ENCODE data around the gene TJP3. TPM values are rescaled to one million over a fixed set of nuclear protein-coding genes. Genes with fewer than 3 reads are reported as not detected.

The TJP3 gene
- total RNA-seq, 2 donors from 2014 or later, result 268 to 296 TPM

DNA sequence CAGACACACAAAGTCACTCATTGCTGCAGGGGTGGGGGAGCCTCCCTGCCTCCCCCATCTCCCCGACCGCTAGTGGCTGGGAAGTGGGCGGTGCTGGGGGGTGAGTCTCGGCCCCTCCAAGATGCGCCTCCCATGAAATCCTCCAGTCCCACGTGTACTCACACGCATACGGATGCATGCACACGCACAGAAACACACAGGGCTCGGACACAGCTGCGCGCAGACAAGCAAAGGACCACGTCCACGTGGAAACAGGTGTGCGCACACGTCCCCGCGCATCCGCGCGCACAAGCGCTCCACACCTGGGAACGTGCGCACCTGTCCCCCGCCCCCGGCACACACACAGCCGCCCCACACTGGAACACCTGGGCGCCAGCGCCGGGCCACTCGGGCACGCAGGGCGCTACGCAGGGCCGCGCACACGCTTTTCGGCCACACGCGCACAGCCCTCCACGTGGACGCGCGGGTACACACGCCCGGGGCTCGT, 77.3 kb downstream of the TJP3 start:
- TF ChIP-seq, protein P1, sequence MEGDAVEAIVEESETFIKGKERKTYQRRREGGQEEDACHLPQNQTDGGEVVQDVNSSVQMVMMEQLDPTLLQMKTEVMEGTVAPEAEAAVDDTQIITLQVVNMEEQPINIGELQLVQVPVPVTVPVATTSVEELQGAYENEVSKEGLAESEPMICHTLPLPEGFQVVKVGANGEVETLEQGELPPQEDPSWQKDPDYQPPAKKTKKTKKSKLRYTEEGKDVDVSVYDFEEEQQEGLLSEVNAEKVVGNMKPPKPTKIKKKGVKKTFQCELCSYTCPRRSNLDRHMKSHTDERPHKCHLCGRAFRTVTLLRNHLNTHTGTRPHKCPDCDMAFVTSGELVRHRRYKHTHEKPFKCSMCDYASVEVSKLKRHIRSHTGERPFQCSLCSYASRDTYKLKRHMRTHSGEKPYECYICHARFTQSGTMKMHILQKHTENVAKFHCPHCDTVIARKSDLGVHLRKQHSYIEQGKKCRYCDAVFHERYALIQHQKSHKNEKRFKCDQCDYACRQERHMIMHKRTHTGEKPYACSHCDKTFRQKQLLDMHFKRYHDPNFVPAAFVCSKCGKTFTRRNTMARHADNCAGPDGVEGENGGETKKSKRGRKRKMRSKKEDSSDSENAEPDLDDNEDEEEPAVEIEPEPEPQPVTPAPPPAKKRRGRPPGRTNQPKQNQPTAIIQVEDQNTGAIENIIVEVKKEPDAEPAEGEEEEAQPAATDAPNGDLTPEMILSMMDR (IDR thresholded peaks at IDR 0.05), result no peak
- Histone ChIP-seq H3K9ac (ENCODE audit: low read depth in 2 of 2, low read length in 2 of 2) (no peak overlapping the region), H3K36me3 (no peaks in the 10 kb centered on the region), H3K4me3 (peak overlapping the region; percentile 20), H3K27ac (no peak overlapping the region), H3K4me1 (no peaks in the 10 kb centered on the region), H3K9me3 (no peaks in the 10 kb centered on the region), H3K27me3 (peaks cover 7% of the 10 kb centered on the region)
- DNase-seq, result no peak
- intact Hi-C loops (cut with DNase I), result no loop called here

DNA sequence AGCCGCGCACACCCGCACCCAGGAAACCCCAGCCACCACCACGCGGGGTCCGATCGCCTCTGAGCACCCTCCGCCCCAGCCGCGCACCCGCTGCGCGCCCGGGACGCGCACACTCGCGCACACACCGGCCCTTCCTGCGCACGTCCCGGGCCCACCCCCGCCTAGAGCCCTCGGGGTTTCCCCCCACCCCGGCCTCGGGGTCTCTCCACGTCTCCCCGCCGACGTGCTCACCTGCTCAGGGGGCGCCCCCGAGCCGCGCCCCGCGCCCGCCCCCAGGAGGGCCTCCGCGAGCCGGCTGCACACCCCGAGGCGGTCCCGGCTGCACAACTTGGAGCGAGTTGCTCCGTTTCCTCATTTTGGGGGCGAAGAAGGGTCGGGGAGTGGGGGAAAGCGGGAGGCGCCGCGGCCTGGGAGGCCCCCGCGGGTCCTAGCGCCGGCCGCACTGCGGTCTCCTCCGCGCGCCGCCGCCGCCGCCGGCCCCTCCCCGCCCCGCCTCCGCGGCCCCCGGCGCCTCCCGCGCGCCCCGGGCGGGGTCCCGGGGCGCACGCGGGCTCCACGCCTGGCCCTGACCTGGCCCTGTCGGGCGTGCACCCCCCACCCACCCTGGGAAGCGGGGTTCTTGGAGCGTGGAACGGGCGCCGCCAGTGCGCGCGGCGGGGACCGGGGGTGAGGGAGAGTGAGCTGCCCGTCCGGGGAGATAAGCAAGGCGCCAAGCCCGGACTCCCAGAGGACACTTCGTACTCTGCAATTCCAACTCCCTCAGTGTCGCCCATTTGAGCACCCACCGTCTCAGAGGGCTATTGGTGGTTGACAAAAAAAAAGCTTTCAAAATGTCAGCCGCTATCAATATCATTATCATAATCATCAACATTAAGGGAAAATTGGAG, 78.0 kb downstream of the TJP3 start, which contains the start of gene MATK:
MATK (minus strand) TSS at position 444 of the 887 bp plus-strand sequence. CDS start 1,246 bp downstream, outside the sequence.
- Histone ChIP-seq H3K9ac (ENCODE audit: low read depth in 2 of 2, low read length in 2 of 2) (no peak within 1 kb of the TSS), H3K27ac (no peak within 1 kb of the TSS), H3K27me3 (peaks cover 7% of the 10 kb centered on the region), H3K36me3 (no peaks in the 10 kb centered on the region), H3K9me3 (no peaks in the 10 kb centered on the region), H3K4me3 (peak within 1 kb of the TSS; percentile 20), H3K4me1 (no peaks in the 10 kb centered on the region)
- intact Hi-C loops (cut with DNase I), result no loop called here
- no peak for DNase-seq
- TF ChIP-seq, protein P1 (IDR thresholded peaks at IDR 0.05), result no peak

DNA sequence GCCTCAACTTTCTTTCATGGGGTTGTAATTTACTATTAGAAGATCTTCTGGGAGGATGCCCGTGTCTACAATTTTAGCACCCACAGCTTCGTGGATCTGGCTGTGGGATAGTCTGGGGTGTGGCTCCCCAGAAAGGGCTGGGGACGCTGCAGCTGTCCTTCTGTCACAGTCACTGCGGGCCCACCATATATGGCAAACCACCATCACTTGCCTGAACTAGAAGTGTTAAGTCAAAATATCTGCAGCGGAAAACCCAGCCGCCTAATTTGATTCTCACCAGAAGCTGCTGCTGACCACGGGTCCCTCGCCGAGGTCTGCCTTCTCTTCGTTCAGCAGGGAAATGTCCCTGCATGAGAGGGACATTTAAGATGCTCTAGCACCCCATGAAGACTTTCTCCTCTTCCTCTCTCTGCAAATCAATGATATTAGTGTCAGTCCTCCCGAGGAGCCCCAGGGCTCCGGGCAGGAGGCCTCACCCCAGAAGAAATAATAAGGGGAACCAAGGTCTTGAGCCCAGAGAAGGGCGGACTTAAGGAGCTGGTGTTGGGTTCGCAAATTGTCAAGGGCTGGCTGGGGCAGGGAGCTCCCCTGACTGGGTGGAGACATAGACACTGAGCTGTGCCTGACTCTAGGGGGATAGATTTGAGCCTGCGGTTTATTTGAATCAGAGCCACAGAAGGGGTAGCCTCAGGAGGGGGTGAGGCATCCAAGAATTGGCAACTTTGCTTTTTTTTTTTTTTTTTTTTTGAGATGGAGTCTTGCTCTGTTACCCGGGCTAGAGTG, 81.0 kb downstream of the TJP3 start:
- Histone ChIP-seq H3K4me1 (no peaks in the 10 kb centered on the region), H3K9me3 (no peaks in the 10 kb centered on the region), H3K9ac (ENCODE audit: low read depth in 2 of 2, low read length in 2 of 2) (no peak overlapping the region), H3K36me3 (no peaks in the 10 kb centered on the region), H3K4me3 (no peak overlapping the region), H3K27ac (no peak overlapping the region), H3K27me3 (peaks cover 7% of the 10 kb centered on the region)
- no peak for DNase-seq
- intact Hi-C loops (cut with DNase I), result no loop called here
- TF ChIP-seq, protein P1 (IDR thresholded peaks at IDR 0.05), result no peak

DNA sequence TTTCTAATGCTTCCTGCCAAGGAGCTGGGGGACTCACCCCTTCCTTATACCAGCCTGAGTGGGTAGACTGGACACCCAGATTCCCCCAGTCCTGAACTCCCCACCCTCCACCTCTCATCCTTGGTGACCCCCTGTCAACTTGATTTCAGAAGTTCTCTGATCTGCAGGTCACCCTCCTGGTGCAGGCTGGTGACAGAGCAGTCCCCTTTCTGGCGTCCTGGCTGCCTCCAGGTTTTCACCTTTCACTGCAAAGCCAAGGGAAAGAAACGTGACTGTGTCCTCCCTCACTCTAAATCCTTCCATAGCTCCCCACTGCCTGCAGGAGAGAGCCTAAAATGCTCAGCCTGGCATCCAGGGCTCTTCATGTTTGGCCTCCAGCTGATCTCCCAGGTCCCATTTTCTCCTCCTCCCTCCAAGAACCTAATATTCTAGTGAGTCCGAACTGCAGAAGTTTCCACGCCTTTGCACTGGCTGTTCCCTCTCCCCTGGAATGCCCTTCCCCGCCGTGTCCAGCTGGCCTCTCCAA, 82.1 kb downstream of the TJP3 start:
- Histone ChIP-seq H3K36me3 (no peaks in the 10 kb centered on the region), H3K9me3 (no peaks in the 10 kb centered on the region), H3K9ac (ENCODE audit: low read depth in 2 of 2, low read length in 2 of 2) (no peak overlapping the region), H3K4me1 (no peaks in the 10 kb centered on the region), H3K27ac (no peak overlapping the region), H3K4me3 (no peak overlapping the region), H3K27me3 (peaks cover 7% of the 10 kb centered on the region)
- DNase-seq, result no peak
- intact Hi-C loops (cut with DNase I), result no loop called here
- TF ChIP-seq, protein P1 (IDR thresholded peaks at IDR 0.05), result no peak

DNA sequence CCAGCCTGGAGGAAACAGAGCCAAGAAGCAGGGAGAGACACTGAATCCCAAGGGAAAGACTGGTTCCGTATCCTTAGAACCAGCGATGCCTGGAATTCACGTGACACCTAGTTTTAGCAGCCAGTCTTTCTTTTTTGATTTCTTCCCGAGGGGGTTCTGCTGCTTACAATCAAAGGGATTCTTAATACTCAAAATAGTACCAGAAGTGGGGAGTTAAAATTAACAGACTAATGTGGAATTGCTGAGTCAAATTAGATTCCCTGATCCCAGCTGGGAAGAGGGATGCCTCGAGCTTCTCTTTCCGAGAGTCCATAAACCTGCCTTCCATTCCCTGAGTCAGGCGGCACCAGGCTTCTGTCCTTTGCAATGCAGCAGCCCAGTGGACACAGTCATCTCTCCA, 82.8 kb downstream of the TJP3 start:
- Histone ChIP-seq H3K9ac (ENCODE audit: low read depth in 2 of 2, low read length in 2 of 2) (no peak overlapping the region), H3K4me3 (no peak overlapping the region), H3K36me3 (no peaks in the 10 kb centered on the region), H3K27me3 (peaks cover 2% of the 10 kb centered on the region), H3K9me3 (no peaks in the 10 kb centered on the region), H3K27ac (no peak overlapping the region), H3K4me1 (no peaks in the 10 kb centered on the region)
- no peak for DNase-seq
- TF ChIP-seq, protein P1 (IDR thresholded peaks at IDR 0.05), result no peak
- intact Hi-C loops (cut with DNase I), result no loop called here

Data from colonic mucosa (tissue), 4 donors.